Astrocyte of the spinal cord (primary cell): ENCODE measurements around the gene KCNK17.

Source experiments
- DNase-seq: peaks from one replicate; pipeline ENCODE4 v3.0.0; 2011; ENCODE audit warnings: low read depth, low spot score
- H3K4me3 ChIP-seq: 2 replicates; pipeline ENCODE4 v1.5.1; 2011; ENCODE audit warnings: low read depth, mild to moderate bottlenecking, low read length, moderate library complexity
- CTCF ChIP-seq: IDR thresholded peaks from 2 replicates; pipeline ENCODE4 v1.5.1; 2012; ENCODE audit warnings: low read depth, mild to moderate bottlenecking, low read length, inconsistent platforms
- in situ Hi-C: cut with HindIII; loops from 2 replicates; pipeline ENCODE4 v1.10.0; 2017; ENCODE audit warnings: low sequenced_read_pairs

The KCNK17 gene

GRCh38 chr6:39296745-39297640 lies 17.2 kb downstream of the KCNK17 start:
- TF ChIP-seq CTCF, result no peak
- in situ Hi-C loops, result no loop called here
- DNase-seq, result no peak
- H3K4me3 ChIP-seq, result no peak overlapping the region

- in situ Hi-C loops, result no loop called here
- DNase-seq, result no peak
- H3K4me3 ChIP-seq, result no peak overlapping the region
- TF ChIP-seq CTCF, result no peak
Observed at GRCh38 chr6:39295611-39296011, 18.6 kb downstream of the KCNK17 start.

- no peak overlapping the region for H3K4me3 ChIP-seq
- TF ChIP-seq CTCF, result no peak
- in situ Hi-C loops, result no loop called here
- DNase-seq, result no peak
Observed at GRCh38 chr6:39294899-39295298, 19.3 kb downstream of the KCNK17 start.

- no peak for TF ChIP-seq CTCF
- in situ Hi-C loops, result no loop called here
- DNase-seq, result no peak
- no peak overlapping the region for H3K4me3 ChIP-seq
Observed at GRCh38 chr6:39294133-39294532, 20.1 kb downstream of the KCNK17 start.

- TF ChIP-seq CTCF, result no peak
- in situ Hi-C loops, result no loop called here
- DNase-seq, result no peak
- H3K4me3 ChIP-seq, result no peak overlapping the region
Observed at GRCh38 chr6:39292637-39293036, 21.6 kb downstream of the KCNK17 start.

- in situ Hi-C loops, result no loop called here
- no peak for DNase-seq
- no peak for TF ChIP-seq CTCF
- no peak overlapping the region for H3K4me3 ChIP-seq
Observed at GRCh38 chr6:39289490-39289889, 24.7 kb downstream of the KCNK17 start.
